ENCODE data around the gene CHMP2A. TPM values are rescaled to one million over a fixed set of nuclear protein-coding genes. Genes with fewer than 3 reads are reported as not detected.

The CHMP2A gene
- total and polyA plus RNA-seq, 2 of the 13 experiments (the other 11 are each of a cell fraction or from before 2014, with no cell fraction given): 49.7 to 55.0 TPM

GRCh38 chr19:58511353-58512208 is 43.3 kb downstream of the CHMP2A start, which contains the start of gene SLC27A5 (continued):
- TF ChIP-seq, protein P1, sequence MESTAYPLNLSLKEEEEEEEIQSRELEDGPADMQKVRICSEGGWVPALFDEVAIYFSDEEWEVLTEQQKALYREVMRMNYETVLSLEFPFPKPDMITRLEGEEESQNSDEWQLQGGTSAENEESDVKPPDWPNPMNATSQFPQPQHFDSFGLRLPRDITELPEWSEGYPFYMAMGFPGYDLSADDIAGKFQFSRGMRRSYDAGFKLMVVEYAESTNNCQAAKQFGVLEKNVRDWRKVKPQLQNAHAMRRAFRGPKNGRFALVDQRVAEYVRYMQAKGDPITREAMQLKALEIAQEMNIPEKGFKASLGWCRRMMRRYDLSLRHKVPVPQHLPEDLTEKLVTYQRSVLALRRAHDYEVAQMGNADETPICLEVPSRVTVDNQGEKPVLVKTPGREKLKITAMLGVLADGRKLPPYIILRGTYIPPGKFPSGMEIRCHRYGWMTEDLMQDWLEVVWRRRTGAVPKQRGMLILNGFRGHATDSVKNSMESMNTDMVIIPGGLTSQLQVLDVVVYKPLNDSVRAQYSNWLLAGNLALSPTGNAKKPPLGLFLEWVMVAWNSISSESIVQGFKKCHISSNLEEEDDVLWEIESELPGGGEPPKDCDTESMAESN (CRISPR knock-in tag; conservative IDR thresholded peaks at IDR 0.05): 0 out of 2 replicates have a peak, but pooled peaks have one; percentile 51
- TF ChIP-seq ZNF619 (CRISPR knock-in tag; IDR thresholded peaks at IDR 0.05): no peak
- no peak for TF ChIP-seq TAF15 (IDR thresholded peaks at IDR 0.05; ENCODE audit: low read depth, low read length, poor library complexity, severe bottlenecking)
- no peak for TF ChIP-seq SNAI1 (CRISPR knock-in tag; IDR thresholded peaks at IDR 0.05; ENCODE audit: borderline replicate concordance)
- no peak for TF ChIP-seq ZNF12 (CRISPR knock-in tag; IDR thresholded peaks at IDR 0.05)
- TF ChIP-seq ARNT2 (CRISPR knock-in tag; IDR thresholded peaks at IDR 0.05; ENCODE audit: low read depth): no peak
- TF ChIP-seq ZNF224 (CRISPR knock-in tag; IDR thresholded peaks at IDR 0.05): no peak
- TF ChIP-seq TEAD3 (CRISPR knock-in tag; optimal IDR thresholded peaks at IDR 0.05; ENCODE audit: borderline replicate concordance): no peak
- TF ChIP-seq IRF2 (CRISPR knock-in tag; IDR thresholded peaks at IDR 0.05): peak; percentile 42; the same call in 1 of the 2 replicates
- no peak for TF ChIP-seq ADNP (CRISPR knock-in tag; IDR thresholded peaks at IDR 0.05)
- TF ChIP-seq MXD4 (CRISPR knock-in tag; IDR thresholded peaks at IDR 0.05): no peak
- no peak for TF ChIP-seq TFDP1 (CRISPR knock-in tag; IDR thresholded peaks at IDR 0.05; ENCODE audit: borderline replicate concordance)
- TF ChIP-seq SP5 (CRISPR knock-in tag; IDR thresholded peaks at IDR 0.05; ENCODE audit: borderline replicate concordance, low read depth): peak; percentile 66; the same call in 1 of the 2 replicates
- peak; percentile 55 for TF ChIP-seq GABPB1 (CRISPR knock-in tag; IDR thresholded peaks at IDR 0.05)
- TF ChIP-seq MIXL1 (CRISPR knock-in tag; IDR thresholded peaks at IDR 0.05): no peak; the same call in 1 of the 2 replicates
- peak; percentile 98 for TF ChIP-seq ZNF263 (CRISPR knock-in tag; IDR thresholded peaks at IDR 0.05)
- TF ChIP-seq, protein P2, sequence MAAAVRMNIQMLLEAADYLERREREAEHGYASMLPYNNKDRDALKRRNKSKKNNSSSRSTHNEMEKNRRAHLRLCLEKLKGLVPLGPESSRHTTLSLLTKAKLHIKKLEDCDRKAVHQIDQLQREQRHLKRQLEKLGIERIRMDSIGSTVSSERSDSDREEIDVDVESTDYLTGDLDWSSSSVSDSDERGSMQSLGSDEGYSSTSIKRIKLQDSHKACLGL (CRISPR knock-in tag; IDR thresholded peaks at IDR 0.05): 0 out of 2 replicates have a peak, but pooled peaks have one; percentile 69
- TF ChIP-seq CENPT (CRISPR knock-in tag; IDR thresholded peaks at IDR 0.05; ENCODE audit: low read depth): 0 out of 2 replicates have a peak, but pooled peaks have one; percentile 24
- no peak for TF ChIP-seq ZNF800 (CRISPR knock-in tag; IDR thresholded peaks at IDR 0.05)
- TF ChIP-seq, protein P3, sequence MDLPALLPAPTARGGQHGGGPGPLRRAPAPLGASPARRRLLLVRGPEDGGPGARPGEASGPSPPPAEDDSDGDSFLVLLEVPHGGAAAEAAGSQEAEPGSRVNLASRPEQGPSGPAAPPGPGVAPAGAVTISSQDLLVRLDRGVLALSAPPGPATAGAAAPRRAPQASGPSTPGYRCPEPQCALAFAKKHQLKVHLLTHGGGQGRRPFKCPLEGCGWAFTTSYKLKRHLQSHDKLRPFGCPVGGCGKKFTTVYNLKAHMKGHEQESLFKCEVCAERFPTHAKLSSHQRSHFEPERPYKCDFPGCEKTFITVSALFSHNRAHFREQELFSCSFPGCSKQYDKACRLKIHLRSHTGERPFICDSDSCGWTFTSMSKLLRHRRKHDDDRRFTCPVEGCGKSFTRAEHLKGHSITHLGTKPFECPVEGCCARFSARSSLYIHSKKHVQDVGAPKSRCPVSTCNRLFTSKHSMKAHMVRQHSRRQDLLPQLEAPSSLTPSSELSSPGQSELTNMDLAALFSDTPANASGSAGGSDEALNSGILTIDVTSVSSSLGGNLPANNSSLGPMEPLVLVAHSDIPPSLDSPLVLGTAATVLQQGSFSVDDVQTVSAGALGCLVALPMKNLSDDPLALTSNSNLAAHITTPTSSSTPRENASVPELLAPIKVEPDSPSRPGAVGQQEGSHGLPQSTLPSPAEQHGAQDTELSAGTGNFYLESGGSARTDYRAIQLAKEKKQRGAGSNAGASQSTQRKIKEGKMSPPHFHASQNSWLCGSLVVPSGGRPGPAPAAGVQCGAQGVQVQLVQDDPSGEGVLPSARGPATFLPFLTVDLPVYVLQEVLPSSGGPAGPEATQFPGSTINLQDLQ (CRISPR knock-in tag; IDR thresholded peaks at IDR 0.05): 0 out of 2 replicates have a peak, but pooled peaks have one; percentile 38
- TF ChIP-seq TCF12 (IDR thresholded peaks at IDR 0.05): no peak
- no peak for TF ChIP-seq TCF12 (CRISPR knock-in tag; IDR thresholded peaks at IDR 0.05)
